Cardiac muscle cell (in vitro differentiated cells and primary cell): Measurements from ENCODE around the gene ZKSCAN8. TPM values are rescaled to one million over a fixed set of nuclear protein-coding genes. Genes with fewer than 3 reads are reported as not detected.
A peak's percentile ranks its signal among the peaks of the same experiment; 100 is the strongest.

Source experiments
- DNase-seq, 2 donors: peaks; one replicate each; pipeline versions ENCODE4 v3.0.0 to v3.0.0-alpha.2; 2010 to 2017; ENCODE audit warnings: low read depth in 1 of 2, low spot score in 1 of 2
- H3K27ac ChIP-seq: fragments of 200-600 bp; sonication (generic); 2 replicates; pipeline ENCODE4 v1.5.1; 2016
- H3K27me3 ChIP-seq: fragments of 200-600 bp; sonication (generic); 2 replicates; pipeline ENCODE4 v1.6.0; 2016; ENCODE audit warnings: control low read depth
- H3K36me3 ChIP-seq: fragments of 200-600 bp; sonication (generic); 2 replicates; pipeline ENCODE4 v1.5.1; 2016; ENCODE audit warnings: control low read depth
- H3K4me1 ChIP-seq: fragments of 200-600 bp; sonication (generic); 2 replicates; pipeline ENCODE4 v1.8.1; 2017; ENCODE audit warnings: low read depth, mild to moderate bottlenecking, mixed run types
- H3K4me3 ChIP-seq: fragments of 200-600 bp; sonication (generic); 2 replicates; pipeline ENCODE4 v1.5.1; 2016; ENCODE audit warnings: mild to moderate bottlenecking
- H3K9me3 ChIP-seq: fragments of 200-600 bp; sonication (generic); 2 replicates; pipeline ENCODE4 v1.5.1; 2017; ENCODE audit warnings: low read depth, mild to moderate bottlenecking, control low read depth
- polyA plus RNA-seq: library from polyadenylated mRNA; unstranded; fragments of >200 nt; fragmentation: Nextera tagmentation; extraction: Ambion mirVana; gene quantifications from 2 replicates; pipeline ENCODE4 v1.2.1, GENCODE V29; 2016
- total RNA-seq: library from RNA; depleted of rRNA; stranded (reverse); fragments of >200 nt; gene quantifications from 2 replicates; pipeline ENCODE4 v1.2.3, GENCODE V29; 2016
- TF ChIP-seq, protein P1 (sequence below): IDR thresholded peaks from 2 replicates; pipeline ENCODE4 v1.5.1; 2012; ENCODE audit warnings: low read depth, mild to moderate bottlenecking, low read length

The ZKSCAN8 gene
- total and polyA plus RNA-seq, 2 experiments from 2014 or later: 11.0 to 58.3 TPM

DNA sequence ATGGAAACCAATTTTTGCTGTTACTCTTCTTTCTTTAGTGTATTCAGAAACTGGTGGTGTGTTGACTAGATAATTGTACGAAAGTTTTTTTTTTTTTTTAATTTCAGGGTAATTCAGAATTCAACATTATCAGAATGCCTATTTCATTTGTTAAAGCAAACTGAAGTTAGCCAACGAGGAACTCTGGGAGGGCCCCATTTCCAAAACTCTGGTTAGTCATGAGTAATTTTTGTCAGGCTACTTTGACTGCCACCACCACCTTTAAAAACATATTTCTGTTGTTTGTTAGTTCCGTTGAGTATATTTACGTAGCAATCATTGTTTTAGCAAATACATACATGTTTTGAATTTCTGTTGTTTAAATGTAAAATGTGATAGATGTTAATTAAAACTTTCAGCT lies 763 bp downstream of the ZKSCAN8 start:
- Histone ChIP-seq H3K27me3 (peaks cover 5% of the 10 kb centered on the region), H3K4me3 (peak overlapping the region; percentile 90), H3K36me3 (no peaks in the 10 kb centered on the region), H3K9me3 (no peaks in the 10 kb centered on the region), H3K27ac (peak overlapping the region; percentile 95), H3K4me1 (peaks cover 22% of the 10 kb centered on the region)
- TF ChIP-seq, protein P1, sequence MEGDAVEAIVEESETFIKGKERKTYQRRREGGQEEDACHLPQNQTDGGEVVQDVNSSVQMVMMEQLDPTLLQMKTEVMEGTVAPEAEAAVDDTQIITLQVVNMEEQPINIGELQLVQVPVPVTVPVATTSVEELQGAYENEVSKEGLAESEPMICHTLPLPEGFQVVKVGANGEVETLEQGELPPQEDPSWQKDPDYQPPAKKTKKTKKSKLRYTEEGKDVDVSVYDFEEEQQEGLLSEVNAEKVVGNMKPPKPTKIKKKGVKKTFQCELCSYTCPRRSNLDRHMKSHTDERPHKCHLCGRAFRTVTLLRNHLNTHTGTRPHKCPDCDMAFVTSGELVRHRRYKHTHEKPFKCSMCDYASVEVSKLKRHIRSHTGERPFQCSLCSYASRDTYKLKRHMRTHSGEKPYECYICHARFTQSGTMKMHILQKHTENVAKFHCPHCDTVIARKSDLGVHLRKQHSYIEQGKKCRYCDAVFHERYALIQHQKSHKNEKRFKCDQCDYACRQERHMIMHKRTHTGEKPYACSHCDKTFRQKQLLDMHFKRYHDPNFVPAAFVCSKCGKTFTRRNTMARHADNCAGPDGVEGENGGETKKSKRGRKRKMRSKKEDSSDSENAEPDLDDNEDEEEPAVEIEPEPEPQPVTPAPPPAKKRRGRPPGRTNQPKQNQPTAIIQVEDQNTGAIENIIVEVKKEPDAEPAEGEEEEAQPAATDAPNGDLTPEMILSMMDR: no peak
- peak in 1 of 2 donors; percentile 15 for DNase-seq

DNA sequence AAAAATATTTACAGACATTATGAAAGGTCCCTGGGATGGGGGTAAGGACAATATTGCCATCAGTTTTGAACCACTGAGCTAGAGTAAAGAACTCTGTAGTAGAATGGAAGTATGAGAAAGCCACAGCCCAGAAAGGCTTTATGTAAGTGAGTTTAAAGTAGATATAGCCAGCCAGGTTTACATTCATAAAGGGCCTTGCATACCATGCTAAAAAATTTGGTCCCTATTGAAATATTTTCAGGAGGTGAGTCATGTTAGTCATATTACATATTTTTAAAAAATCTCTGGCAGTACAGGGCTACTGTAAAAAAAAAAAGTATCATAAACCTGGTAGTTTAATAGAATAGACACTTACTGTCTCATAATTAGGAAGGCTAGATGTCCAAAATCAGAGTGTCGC lies 3.5 kb downstream of the ZKSCAN8 start:
- H3K4me1 ChIP-seq: peaks cover 14% of the 10 kb centered on the region
- no peak overlapping the region for H3K27ac ChIP-seq
- no peak for DNase-seq
- H3K4me3 ChIP-seq: no peak overlapping the region
- H3K27me3 ChIP-seq: peaks cover 5% of the 10 kb centered on the region
- TF ChIP-seq, protein P1: no peak
- no peaks in the 10 kb centered on the region for H3K9me3 ChIP-seq
- peaks cover 21% of the 10 kb centered on the region for H3K36me3 ChIP-seq

DNA sequence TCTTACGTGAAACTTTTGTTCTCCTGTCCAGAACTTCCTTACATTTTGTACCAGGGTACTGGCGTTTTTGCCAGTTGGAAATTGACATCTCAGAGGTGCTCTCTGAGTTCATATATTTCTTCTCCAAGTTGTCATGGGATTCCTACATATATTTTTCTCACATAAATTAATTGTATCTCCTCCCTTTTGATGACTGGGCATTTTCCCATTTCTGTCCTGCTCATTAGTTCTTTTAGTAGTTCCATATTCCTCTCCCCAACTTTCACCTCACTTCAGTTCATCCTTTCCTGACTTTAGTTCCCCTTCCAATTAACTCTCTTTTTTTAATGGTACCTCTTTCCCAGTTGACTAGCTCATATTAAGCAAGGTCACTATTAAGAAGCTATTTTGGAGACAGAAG lies 10.8 kb downstream of the ZKSCAN8 start:
- no peak overlapping the region for H3K4me3 ChIP-seq
- DNase-seq: no peak
- no peaks in the 10 kb centered on the region for H3K9me3 ChIP-seq
- no peak overlapping the region for H3K27ac ChIP-seq
- H3K4me1 ChIP-seq: no peaks in the 10 kb centered on the region
- H3K36me3 ChIP-seq: peaks cover 94% of the 10 kb centered on the region
- TF ChIP-seq, protein P1: no peak
- no peaks in the 10 kb centered on the region for H3K27me3 ChIP-seq

DNA sequence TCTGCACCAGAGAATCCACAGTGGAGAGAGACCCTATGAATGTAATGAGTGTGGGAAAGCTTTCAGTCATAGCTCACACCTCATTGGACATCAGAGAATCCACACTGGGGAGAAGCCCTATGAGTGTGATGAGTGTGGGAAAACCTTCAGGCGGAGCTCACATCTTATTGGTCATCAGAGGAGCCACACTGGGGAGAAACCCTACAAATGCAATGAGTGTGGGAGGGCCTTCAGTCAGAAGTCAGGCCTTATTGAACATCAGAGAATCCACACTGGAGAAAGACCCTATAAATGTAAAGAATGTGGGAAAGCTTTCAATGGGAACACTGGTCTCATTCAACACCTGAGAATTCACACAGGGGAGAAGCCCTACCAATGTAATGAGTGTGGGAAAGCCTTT lies 11.9 kb downstream of the ZKSCAN8 start:
- DNase-seq: no peak
- H3K27ac ChIP-seq: no peak overlapping the region
- H3K4me1 ChIP-seq: no peaks in the 10 kb centered on the region
- TF ChIP-seq, protein P1: no peak
- H3K4me3 ChIP-seq: no peak overlapping the region
- no peaks in the 10 kb centered on the region for H3K9me3 ChIP-seq
- H3K27me3 ChIP-seq: no peaks in the 10 kb centered on the region
- H3K36me3 ChIP-seq: peaks cover 92% of the 10 kb centered on the region

DNA sequence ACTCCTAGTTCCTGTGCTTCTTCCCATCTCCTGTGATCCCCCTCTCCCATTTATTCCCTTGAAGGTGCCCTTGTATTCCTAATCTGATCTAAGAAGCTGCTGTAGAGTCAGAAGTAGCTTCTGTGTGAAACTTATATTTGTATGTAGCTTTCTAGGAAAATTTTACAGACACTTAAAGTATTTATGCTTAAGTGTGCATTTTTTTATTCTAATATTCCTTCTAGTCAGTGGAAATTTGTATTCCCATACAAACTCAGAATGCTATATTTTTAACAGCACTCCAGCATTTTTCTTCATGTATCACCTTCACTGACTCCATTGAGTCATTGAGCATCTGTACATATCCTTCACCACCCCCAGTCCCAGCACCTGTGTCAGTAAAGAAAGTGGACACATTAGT lies 12.7 kb downstream of the ZKSCAN8 start:
- no peaks in the 10 kb centered on the region for H3K9me3 ChIP-seq
- TF ChIP-seq, protein P1: no peak
- H3K27me3 ChIP-seq: no peaks in the 10 kb centered on the region
- no peak for DNase-seq
- no peak overlapping the region for H3K4me3 ChIP-seq
- H3K4me1 ChIP-seq: no peaks in the 10 kb centered on the region
- H3K27ac ChIP-seq: no peak overlapping the region
- H3K36me3 ChIP-seq: peaks cover 84% of the 10 kb centered on the region

DNA sequence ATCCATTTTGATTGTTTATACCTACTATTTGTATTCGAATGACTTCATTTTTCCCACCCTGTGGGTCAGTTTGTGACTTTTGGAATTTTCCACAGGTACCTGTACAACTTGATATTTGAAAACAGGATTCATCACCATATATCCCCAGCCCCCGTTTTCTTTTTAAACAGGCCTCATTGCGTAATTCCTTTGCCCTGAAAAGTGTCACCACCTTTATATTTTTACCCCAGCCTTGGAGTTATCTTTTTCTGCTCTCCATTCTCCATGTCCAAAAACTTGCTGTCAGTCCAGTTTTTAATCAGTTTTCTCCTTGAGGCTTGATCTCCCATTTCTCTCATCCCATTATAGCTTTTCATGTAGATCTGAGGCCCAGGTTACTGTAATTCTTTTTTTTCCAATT lies 16.6 kb downstream of the ZKSCAN8 start:
- no peak for DNase-seq
- Histone ChIP-seq H3K36me3 (peaks cover 44% of the 10 kb centered on the region), H3K4me3 (no peak overlapping the region), H3K4me1 (no peaks in the 10 kb centered on the region), H3K27me3 (no peaks in the 10 kb centered on the region), H3K27ac (no peak overlapping the region), H3K9me3 (no peaks in the 10 kb centered on the region)
- TF ChIP-seq, protein P1: no peak
